DOHH2 (cell line): ENCODE results near the gene SLC44A5.

Experiments
- CTCF ChIP-seq: fragments of 200-600 bp; sonication (generic); IDR thresholded peaks from one replicate; pipeline ENCODE4 v1.5.1; 2014; ENCODE audit warnings: antibody characterized with exemption, mild to moderate bottlenecking, low read depth, low read length; ENCODE audit not compliant: poor library complexity, severe bottlenecking
- EZH2phosphoT487 ChIP-seq: fragments of 200-600 bp; sonication (generic); IDR thresholded peaks from 2 replicates; pipeline ENCODE4 v1.6.1; 2017; ENCODE audit warnings: borderline replicate concordance, mild to moderate bottlenecking, antibody characterized with exemption, low read length, moderate library complexity, mixed read lengths

GRCh38 chr1:75579046-75579445, 31.9 kb downstream of the SLC44A5 start:
- TF ChIP-seq EZH2phosphoT487: no peak
- TF ChIP-seq CTCF: no peak
